Astrocyte (in vitro differentiated cells and primary cell): ENCODE measurements around the gene SUFU.

Source experiments
- EZH2 ChIP-seq: IDR thresholded peaks from 2 replicates; pipeline ENCODE4 v1.6.1; 2012; ENCODE audit warnings: mild to moderate bottlenecking, low read length, inconsistent platforms; ENCODE audit not compliant: insufficient read depth
- TF ChIP-seq, protein P1 (sequence below): IDR thresholded peaks from 2 replicates; pipeline ENCODE4 v1.5.1; 2011; ENCODE audit warnings: low read depth, mild to moderate bottlenecking, inconsistent platforms, low read length, moderate library complexity; ENCODE audit not compliant: insufficient read depth

DNA sequence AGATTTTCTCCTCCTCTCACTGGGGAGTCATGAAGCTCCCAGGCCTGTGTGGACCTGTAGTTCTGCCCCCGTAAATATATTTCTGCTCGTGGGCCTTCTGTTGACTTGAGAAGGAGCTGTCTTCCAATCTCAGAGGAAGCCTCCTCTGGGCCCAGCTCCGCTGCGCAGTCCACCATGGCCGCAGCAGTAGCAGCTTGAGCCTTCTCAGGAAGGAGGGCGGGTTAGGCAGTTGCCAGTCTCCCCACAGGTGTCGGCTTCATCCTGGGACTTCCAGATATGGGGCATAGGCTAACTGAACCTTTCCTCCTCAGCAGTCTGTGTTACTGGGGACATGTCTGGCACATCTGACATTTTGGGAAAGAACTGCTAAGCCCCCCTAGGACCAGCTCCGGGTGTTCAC, 77.6 kb downstream of the SUFU start:
- TF ChIP-seq, protein P1, sequence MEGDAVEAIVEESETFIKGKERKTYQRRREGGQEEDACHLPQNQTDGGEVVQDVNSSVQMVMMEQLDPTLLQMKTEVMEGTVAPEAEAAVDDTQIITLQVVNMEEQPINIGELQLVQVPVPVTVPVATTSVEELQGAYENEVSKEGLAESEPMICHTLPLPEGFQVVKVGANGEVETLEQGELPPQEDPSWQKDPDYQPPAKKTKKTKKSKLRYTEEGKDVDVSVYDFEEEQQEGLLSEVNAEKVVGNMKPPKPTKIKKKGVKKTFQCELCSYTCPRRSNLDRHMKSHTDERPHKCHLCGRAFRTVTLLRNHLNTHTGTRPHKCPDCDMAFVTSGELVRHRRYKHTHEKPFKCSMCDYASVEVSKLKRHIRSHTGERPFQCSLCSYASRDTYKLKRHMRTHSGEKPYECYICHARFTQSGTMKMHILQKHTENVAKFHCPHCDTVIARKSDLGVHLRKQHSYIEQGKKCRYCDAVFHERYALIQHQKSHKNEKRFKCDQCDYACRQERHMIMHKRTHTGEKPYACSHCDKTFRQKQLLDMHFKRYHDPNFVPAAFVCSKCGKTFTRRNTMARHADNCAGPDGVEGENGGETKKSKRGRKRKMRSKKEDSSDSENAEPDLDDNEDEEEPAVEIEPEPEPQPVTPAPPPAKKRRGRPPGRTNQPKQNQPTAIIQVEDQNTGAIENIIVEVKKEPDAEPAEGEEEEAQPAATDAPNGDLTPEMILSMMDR, result no peak
- TF ChIP-seq EZH2, result no peak
